Osteocyte (in vitro differentiated cells): ENCODE measurements around the gene SAMD4A. TPM values are rescaled to one million over a fixed set of nuclear protein-coding genes. Genes with fewer than 3 reads are reported as not detected.

Experiments
- DNase-seq: peaks from one replicate; pipeline ENCODE4 v3.0.0; 2021; ENCODE audit warnings: mixed read lengths; ENCODE audit not compliant: unreplicated experiment; ENCODE audit errors: extremely low spot score
- H3K27ac Mint-ChIP-seq: one replicate; pipeline ENCODE4 v1.8.0; 2021; ENCODE audit warnings: mild to moderate bottlenecking, mixed read lengths; ENCODE audit not compliant: unreplicated experiment
- H3K27me3 Mint-ChIP-seq: one replicate; pipeline ENCODE4 v1.8.0; 2021; ENCODE audit warnings: mixed read lengths; ENCODE audit not compliant: unreplicated experiment
- H3K36me3 Mint-ChIP-seq: one replicate; pipeline ENCODE4 v1.8.0; 2021; ENCODE audit warnings: mixed read lengths; ENCODE audit not compliant: unreplicated experiment
- H3K4me1 Mint-ChIP-seq: one replicate; pipeline ENCODE4 v1.8.0; 2021; ENCODE audit warnings: mixed read lengths; ENCODE audit not compliant: unreplicated experiment
- H3K4me3 Mint-ChIP-seq: one replicate; pipeline ENCODE4 v1.8.0; 2021; ENCODE audit warnings: mild to moderate bottlenecking, moderate library complexity, mixed read lengths; ENCODE audit not compliant: unreplicated experiment
- H3K9me3 Mint-ChIP-seq: one replicate; pipeline ENCODE4 v1.8.0; 2021; ENCODE audit warnings: mixed read lengths; ENCODE audit not compliant: unreplicated experiment
- total RNA-seq: library from RNA; stranded (reverse); gene quantifications from 2 replicates; pipeline ENCODE4 v1.2.1, GENCODE V29; 2021
- TF ChIP-seq, protein P1 (sequence below): fragments of 200-600 bp; sonication (generic); IDR thresholded peaks from 2 replicates; pipeline ENCODE4 v1.5.0; 2021; ENCODE audit warnings: antibody characterized with exemption, mild to moderate bottlenecking, moderate library complexity

Gene SAMD4A
- total RNA-seq, 1 donor from 2014 or later = 39.1 TPM

DNA sequence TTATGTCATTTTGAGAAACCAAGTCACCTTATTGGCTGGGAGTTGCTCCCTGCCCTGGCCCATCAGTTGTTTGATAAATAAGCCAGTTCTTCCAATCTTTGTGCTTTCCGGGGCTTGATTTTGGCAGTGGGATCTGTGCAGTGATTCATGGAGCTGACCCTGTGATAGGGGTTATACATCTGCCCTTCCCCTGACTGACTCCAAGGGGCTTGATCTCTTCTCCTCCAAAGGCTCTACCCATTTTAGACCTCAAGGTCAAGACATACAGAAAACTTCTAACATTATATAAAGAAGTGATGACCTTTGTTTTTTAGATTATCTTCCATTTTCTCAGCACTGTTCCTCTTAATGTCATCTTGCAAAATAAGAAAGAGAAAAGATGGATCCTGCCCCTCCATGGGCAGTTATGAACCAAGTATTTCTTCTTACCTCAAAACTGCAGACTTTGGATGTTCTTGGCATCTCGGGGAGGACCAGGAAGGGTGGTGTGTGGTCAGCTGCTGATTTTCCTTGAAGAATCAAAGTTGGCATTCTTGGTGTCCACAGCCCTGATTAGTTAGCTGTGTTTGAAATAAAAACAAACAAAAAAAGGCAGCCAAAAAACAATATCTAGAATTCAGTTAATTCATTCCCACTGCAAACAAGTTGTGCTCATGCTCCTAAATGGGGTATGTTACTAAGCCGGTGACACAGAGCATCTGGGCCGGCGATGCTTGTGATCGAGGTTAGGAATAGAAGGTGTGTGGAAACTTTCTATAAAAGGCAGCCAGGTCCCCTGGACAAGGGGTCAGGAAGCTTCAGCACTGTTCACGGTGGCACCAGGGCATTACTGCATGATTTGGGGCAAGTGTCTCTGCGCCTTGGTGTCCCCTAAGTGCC lies 120.2 kb downstream of the SAMD4A start:
- H3K27me3 Mint-ChIP-seq = no peaks in the 10 kb centered on the region
- DNase-seq = no peak
- H3K4me3 Mint-ChIP-seq = no peak overlapping the region
- peak overlapping the region; percentile 95 for H3K27ac Mint-ChIP-seq
- H3K4me1 Mint-ChIP-seq = peaks cover 56% of the 10 kb centered on the region
- TF ChIP-seq, protein P1, sequence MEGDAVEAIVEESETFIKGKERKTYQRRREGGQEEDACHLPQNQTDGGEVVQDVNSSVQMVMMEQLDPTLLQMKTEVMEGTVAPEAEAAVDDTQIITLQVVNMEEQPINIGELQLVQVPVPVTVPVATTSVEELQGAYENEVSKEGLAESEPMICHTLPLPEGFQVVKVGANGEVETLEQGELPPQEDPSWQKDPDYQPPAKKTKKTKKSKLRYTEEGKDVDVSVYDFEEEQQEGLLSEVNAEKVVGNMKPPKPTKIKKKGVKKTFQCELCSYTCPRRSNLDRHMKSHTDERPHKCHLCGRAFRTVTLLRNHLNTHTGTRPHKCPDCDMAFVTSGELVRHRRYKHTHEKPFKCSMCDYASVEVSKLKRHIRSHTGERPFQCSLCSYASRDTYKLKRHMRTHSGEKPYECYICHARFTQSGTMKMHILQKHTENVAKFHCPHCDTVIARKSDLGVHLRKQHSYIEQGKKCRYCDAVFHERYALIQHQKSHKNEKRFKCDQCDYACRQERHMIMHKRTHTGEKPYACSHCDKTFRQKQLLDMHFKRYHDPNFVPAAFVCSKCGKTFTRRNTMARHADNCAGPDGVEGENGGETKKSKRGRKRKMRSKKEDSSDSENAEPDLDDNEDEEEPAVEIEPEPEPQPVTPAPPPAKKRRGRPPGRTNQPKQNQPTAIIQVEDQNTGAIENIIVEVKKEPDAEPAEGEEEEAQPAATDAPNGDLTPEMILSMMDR = no peak
- H3K36me3 Mint-ChIP-seq = no peaks in the 10 kb centered on the region
- H3K9me3 Mint-ChIP-seq = no peaks in the 10 kb centered on the region

DNA sequence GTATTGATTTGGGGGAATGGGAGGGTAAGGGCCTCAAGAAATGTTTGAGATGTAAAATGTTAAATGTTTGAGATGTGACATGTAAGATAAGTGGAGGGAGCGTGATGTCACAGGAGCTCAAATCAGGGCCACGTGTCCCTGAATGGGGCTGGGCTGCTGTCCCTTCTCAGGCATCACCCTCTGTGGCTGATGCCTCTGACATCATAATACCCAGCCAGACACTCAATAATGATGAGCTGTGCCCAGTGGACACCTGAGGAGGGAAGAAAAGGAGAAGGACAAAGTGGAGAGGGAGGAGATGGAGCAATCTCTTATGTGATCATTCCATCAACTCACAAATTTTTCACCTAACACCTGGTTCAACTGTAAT lies 120.8 kb downstream of the SAMD4A start:
- DNase-seq = no peak
- H3K4me3 Mint-ChIP-seq = no peak overlapping the region
- H3K27ac Mint-ChIP-seq = peak overlapping the region; percentile 95
- TF ChIP-seq, protein P1 = no peak
- H3K36me3 Mint-ChIP-seq = no peaks in the 10 kb centered on the region
- no peaks in the 10 kb centered on the region for H3K9me3 Mint-ChIP-seq
- H3K27me3 Mint-ChIP-seq = no peaks in the 10 kb centered on the region
- H3K4me1 Mint-ChIP-seq = peaks cover 57% of the 10 kb centered on the region

DNA sequence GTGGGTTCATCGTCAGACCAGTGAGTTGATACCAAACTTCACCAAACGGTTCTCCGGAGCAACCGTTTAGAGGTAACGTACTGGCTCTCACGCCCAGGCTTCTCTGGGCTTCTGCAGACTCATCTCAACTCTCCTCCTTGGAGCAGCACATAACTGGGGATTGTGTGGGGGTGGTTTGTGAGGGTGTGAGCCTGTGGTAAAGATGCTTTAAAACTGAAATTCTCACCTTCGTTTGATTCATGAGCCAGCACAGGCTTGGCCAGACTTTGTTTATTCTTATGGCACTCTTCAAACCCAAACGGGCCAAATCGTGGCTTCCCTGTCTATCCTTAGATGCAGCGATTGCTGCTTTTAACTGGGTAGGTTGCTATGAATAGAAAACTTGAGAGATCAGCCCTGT lies 121.3 kb downstream of the SAMD4A start:
- no peak for DNase-seq
- Mint-ChIP-seq H3K27me3 (no peaks in the 10 kb centered on the region), H3K27ac (peak overlapping the region; percentile 54), H3K4me3 (no peak overlapping the region), H3K4me1 (peaks cover 55% of the 10 kb centered on the region), H3K9me3 (no peaks in the 10 kb centered on the region), H3K36me3 (no peaks in the 10 kb centered on the region)
- TF ChIP-seq, protein P1 = no peak

DNA sequence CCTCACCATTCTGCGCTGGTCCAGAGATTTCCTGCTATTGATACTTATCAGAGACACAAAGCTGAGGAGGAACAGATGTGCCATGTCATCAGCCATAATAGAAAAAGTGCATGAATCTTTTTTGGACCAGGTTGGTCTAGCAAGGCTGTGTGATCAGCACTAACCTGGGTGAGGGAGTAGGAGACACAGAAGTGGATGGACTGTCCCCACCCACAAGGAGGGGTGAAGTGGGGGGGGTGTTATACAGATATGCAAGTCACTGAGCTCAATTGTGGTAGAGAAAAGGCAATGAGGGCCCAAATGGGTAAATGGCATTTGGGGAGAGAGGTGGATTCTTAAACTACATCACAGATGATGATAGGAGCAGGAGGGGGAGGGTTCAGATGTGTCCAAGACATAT lies 123.0 kb downstream of the SAMD4A start:
- Mint-ChIP-seq H3K4me3 (no peak overlapping the region), H3K4me1 (peaks cover 40% of the 10 kb centered on the region), H3K36me3 (no peaks in the 10 kb centered on the region), H3K9me3 (no peaks in the 10 kb centered on the region), H3K27ac (peak overlapping the region; percentile 42), H3K27me3 (no peaks in the 10 kb centered on the region)
- DNase-seq = no peak
- TF ChIP-seq, protein P1 = no peak

DNA sequence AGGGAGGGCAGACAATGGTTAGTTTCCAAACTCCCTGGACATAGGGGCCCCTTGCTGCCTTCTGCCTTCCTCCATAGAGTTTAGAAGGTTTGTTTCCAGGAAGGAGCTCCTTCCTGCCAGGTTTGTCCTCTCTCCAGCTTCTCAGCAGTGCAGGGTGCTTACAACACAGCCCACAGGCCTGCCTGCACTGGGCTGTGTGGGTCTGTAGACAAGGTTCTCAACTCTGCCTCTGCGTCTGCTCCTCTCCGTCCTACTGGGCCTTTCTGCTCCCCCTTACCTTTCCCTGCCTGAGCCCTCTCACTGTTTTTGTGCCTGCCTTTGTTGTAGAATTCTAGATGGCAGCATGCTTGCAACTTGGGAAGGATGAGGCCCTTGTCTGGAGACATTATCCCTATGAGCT lies 124.0 kb downstream of the SAMD4A start:
- no peak for DNase-seq
- Mint-ChIP-seq H3K27me3 (no peaks in the 10 kb centered on the region), H3K27ac (peak overlapping the region; percentile 38), H3K4me3 (no peak overlapping the region), H3K4me1 (peaks cover 30% of the 10 kb centered on the region), H3K36me3 (no peaks in the 10 kb centered on the region), H3K9me3 (no peaks in the 10 kb centered on the region)
- TF ChIP-seq, protein P1 = no peak
